Measurements from ENCODE around the gene SLC40A1.
A peak's percentile ranks its signal among the peaks of the same experiment; 100 is the strongest.

The SLC40A1 gene

GRCh38 chr2:189580658-189581353 is at the start of gene SLC40A1:
Gene SLC40A1 (minus strand): TSS chr2:189580786. CDS start chr2:189580460, 326 bp downstream.
- Mint-ChIP-seq H3K4me3 (peak within 1 kb of the TSS; percentile 65), H3K27me3 (peaks cover 56% of the 10 kb centered on the region), H3K4me1 (peaks cover 18% of the 10 kb centered on the region), H3K9me3 (no peaks in the 10 kb centered on the region), H3K36me3 (no peaks in the 10 kb centered on the region), H3K27ac (no peak within 1 kb of the TSS)
- peak; percentile 75 for ATAC-seq

- H3K4me1 Mint-ChIP-seq, result no peaks in the 10 kb centered on the region
- ATAC-seq, result no peak
- H3K9me3 Mint-ChIP-seq, result no peaks in the 10 kb centered on the region
- no peak overlapping the region for H3K4me3 Mint-ChIP-seq
- peaks cover 11% of the 10 kb centered on the region for H3K27me3 Mint-ChIP-seq
- no peaks in the 10 kb centered on the region for H3K36me3 Mint-ChIP-seq
- no peak overlapping the region for H3K27ac Mint-ChIP-seq
Observed at GRCh38 chr2:189629531-189630453, 49.2 kb upstream of the SLC40A1 start.

- Mint-ChIP-seq H3K27me3 (peaks cover 19% of the 10 kb centered on the region), H3K36me3 (no peaks in the 10 kb centered on the region), H3K4me1 (no peaks in the 10 kb centered on the region), H3K9me3 (no peaks in the 10 kb centered on the region), H3K27ac (no peak overlapping the region), H3K4me3 (no peak overlapping the region)
- ATAC-seq, result no peak
Observed at GRCh38 chr2:189628817-189629530, 48.4 kb upstream of the SLC40A1 start.

- no peaks in the 10 kb centered on the region for H3K36me3 Mint-ChIP-seq
- H3K27me3 Mint-ChIP-seq, result peaks cover 19% of the 10 kb centered on the region
- H3K9me3 Mint-ChIP-seq, result no peaks in the 10 kb centered on the region
- no peak overlapping the region for H3K4me3 Mint-ChIP-seq
- H3K27ac Mint-ChIP-seq, result no peak overlapping the region
- ATAC-seq, result no peak
- H3K4me1 Mint-ChIP-seq, result no peaks in the 10 kb centered on the region
Observed at GRCh38 chr2:189627789-189628188, 47.2 kb upstream of the SLC40A1 start.

- Mint-ChIP-seq H3K9me3 (no peaks in the 10 kb centered on the region), H3K27me3 (peaks cover 19% of the 10 kb centered on the region), H3K36me3 (no peaks in the 10 kb centered on the region), H3K4me3 (no peak overlapping the region), H3K27ac (no peak overlapping the region), H3K4me1 (no peaks in the 10 kb centered on the region)
- ATAC-seq, result no peak
Observed at GRCh38 chr2:189625636-189626035, 45.0 kb upstream of the SLC40A1 start.

GRCh38 chr2:189624648-189625355 is 44.2 kb upstream of the SLC40A1 start:
- H3K9me3 Mint-ChIP-seq, result no peaks in the 10 kb centered on the region
- H3K27me3 Mint-ChIP-seq, result peaks cover 19% of the 10 kb centered on the region
- no peak overlapping the region for H3K4me3 Mint-ChIP-seq
- H3K36me3 Mint-ChIP-seq, result no peaks in the 10 kb centered on the region
- ATAC-seq, result peak; percentile 27
- no peaks in the 10 kb centered on the region for H3K4me1 Mint-ChIP-seq
- H3K27ac Mint-ChIP-seq, result no peak overlapping the region

- H3K36me3 Mint-ChIP-seq, result no peaks in the 10 kb centered on the region
- no peaks in the 10 kb centered on the region for H3K9me3 Mint-ChIP-seq
- no peak overlapping the region for H3K4me3 Mint-ChIP-seq
- no peak overlapping the region for H3K27ac Mint-ChIP-seq
- H3K4me1 Mint-ChIP-seq, result no peaks in the 10 kb centered on the region
- peaks cover 19% of the 10 kb centered on the region for H3K27me3 Mint-ChIP-seq
- no peak for ATAC-seq
Observed at GRCh38 chr2:189623049-189623448, 42.5 kb upstream of the SLC40A1 start.

GRCh38 chr2:189621781-189622180 is 41.2 kb upstream of the SLC40A1 start:
- H3K4me3 Mint-ChIP-seq, result no peak overlapping the region
- no peak for ATAC-seq
- no peaks in the 10 kb centered on the region for H3K4me1 Mint-ChIP-seq
- H3K36me3 Mint-ChIP-seq, result no peaks in the 10 kb centered on the region
- H3K27ac Mint-ChIP-seq, result no peak overlapping the region
- no peaks in the 10 kb centered on the region for H3K9me3 Mint-ChIP-seq
- peaks cover 19% of the 10 kb centered on the region for H3K27me3 Mint-ChIP-seq

- Mint-ChIP-seq H3K27ac (no peak overlapping the region), H3K4me1 (peaks cover 3% of the 10 kb centered on the region), H3K9me3 (no peaks in the 10 kb centered on the region), H3K27me3 (peaks cover 15% of the 10 kb centered on the region), H3K4me3 (no peak overlapping the region), H3K36me3 (no peaks in the 10 kb centered on the region)
- no peak for ATAC-seq
Observed at GRCh38 chr2:189618197-189618596, 37.6 kb upstream of the SLC40A1 start.

- H3K4me3 Mint-ChIP-seq, result no peak overlapping the region
- no peaks in the 10 kb centered on the region for H3K36me3 Mint-ChIP-seq
- H3K27me3 Mint-ChIP-seq, result peaks cover 15% of the 10 kb centered on the region
- peaks cover 5% of the 10 kb centered on the region for H3K4me1 Mint-ChIP-seq
- no peak for ATAC-seq
- H3K9me3 Mint-ChIP-seq, result no peaks in the 10 kb centered on the region
- H3K27ac Mint-ChIP-seq, result no peak overlapping the region
Observed at GRCh38 chr2:189614585-189614984, 34.0 kb upstream of the SLC40A1 start.

GRCh38 chr2:189613650-189614420 is 33.2 kb upstream of the SLC40A1 start:
- Mint-ChIP-seq H3K27ac (no peak overlapping the region), H3K27me3 (peaks cover 15% of the 10 kb centered on the region), H3K4me1 (peaks cover 5% of the 10 kb centered on the region), H3K36me3 (no peaks in the 10 kb centered on the region), H3K9me3 (no peaks in the 10 kb centered on the region), H3K4me3 (no peak overlapping the region)
- no peak for ATAC-seq

GRCh38 chr2:189613077-189613636 is 32.6 kb upstream of the SLC40A1 start:
- peaks cover 5% of the 10 kb centered on the region for H3K4me1 Mint-ChIP-seq
- no peak overlapping the region for H3K27ac Mint-ChIP-seq
- H3K36me3 Mint-ChIP-seq, result no peaks in the 10 kb centered on the region
- no peak overlapping the region for H3K4me3 Mint-ChIP-seq
- no peak for ATAC-seq
- H3K9me3 Mint-ChIP-seq, result no peaks in the 10 kb centered on the region
- peaks cover 15% of the 10 kb centered on the region for H3K27me3 Mint-ChIP-seq

GRCh38 chr2:189610700-189611099 is 30.1 kb upstream of the SLC40A1 start:
- Mint-ChIP-seq H3K4me3 (no peak overlapping the region), H3K4me1 (peaks cover 5% of the 10 kb centered on the region), H3K27me3 (peaks cover 15% of the 10 kb centered on the region), H3K36me3 (no peaks in the 10 kb centered on the region), H3K27ac (no peak overlapping the region), H3K9me3 (no peaks in the 10 kb centered on the region)
- no peak for ATAC-seq

GRCh38 chr2:189609853-189610252 is 29.3 kb upstream of the SLC40A1 start:
- H3K36me3 Mint-ChIP-seq, result no peaks in the 10 kb centered on the region
- peaks cover 5% of the 10 kb centered on the region for H3K4me1 Mint-ChIP-seq
- ATAC-seq, result no peak
- no peak overlapping the region for H3K4me3 Mint-ChIP-seq
- H3K27me3 Mint-ChIP-seq, result peaks cover 8% of the 10 kb centered on the region
- no peaks in the 10 kb centered on the region for H3K9me3 Mint-ChIP-seq
- no peak overlapping the region for H3K27ac Mint-ChIP-seq

Measured in stimulated activated memory B cell treated with anti-CD40 and anti-IgM and Interleukin-4, amounts not matched to agents 10 μg/mL and 1 μg/mL and 100 μg/mL, for 72 hours (primary cell).